GM11168 (cell line): ENCODE results near the gene RPP21.
"Not testable (repeated sequence)": the region's sequence is repeated elsewhere in the genome, so short reads cannot be mapped to it uniquely, and the experiment has no call there.

Source experiments
- in situ Hi-C: fragments of 300-500 bp; cut with MboI; formaldehyde crosslinking; loops from one replicate; pipeline ENCODE4 v1.12.0; 2022; ENCODE audit warnings: low sequenced_read_pairs; ENCODE audit not compliant: unreplicated experiment

Gene RPP21

DNA sequence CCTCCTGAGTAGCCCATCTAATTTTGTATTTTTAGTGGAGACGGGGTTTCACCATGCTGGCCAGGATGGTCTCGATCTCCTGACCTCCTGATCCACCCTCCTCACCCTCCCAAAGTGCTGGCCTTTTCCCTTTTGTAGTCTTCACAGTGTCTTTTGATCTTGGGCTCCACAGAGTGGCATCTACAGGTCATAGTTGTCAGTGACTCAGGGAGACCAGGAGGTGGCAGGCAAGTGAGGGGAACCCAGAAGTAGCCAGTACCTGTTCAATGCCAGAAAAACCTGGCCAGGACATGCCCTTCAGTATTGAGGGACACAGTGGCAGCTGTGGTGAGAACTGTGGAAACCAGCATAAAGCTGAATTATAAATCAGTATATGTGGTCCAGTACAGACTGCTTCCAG is 19.6 kb downstream of the RPP21 start:
- in situ Hi-C loops = loop anchor here (5.0 kb wide), 1 partner anchor 33 kb away; no protein-coding TSS in a partner anchor

DNA sequence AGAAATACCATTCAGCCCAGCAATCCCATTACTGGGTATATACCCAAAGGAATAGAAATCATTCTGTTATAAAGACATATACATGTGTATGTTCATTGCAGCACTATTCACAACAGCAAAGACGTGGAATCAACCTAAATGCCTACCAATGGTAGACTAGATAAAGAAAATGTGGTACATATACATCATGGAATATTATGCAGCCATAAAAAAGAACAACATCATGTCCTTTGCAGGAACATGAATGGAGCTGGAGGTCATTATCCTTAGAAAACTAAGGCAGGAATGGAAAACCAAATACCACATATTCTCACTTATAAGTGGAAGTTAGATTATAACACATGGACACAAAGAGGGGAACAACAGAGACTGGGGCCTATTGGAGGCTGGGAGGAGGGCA is 24.3 kb downstream of the RPP21 start:
- in situ Hi-C loops = not testable (repeated sequence)

- in situ Hi-C loops = no loop called here
These were observed 33.5 kb downstream of the RPP21 start for GRCh38 chr6:30378290-30378937.

GRCh38 chr6:30380464-30380863 is 35.5 kb downstream of the RPP21 start:
- in situ Hi-C loops = no loop called here

GRCh38 chr6:30386166-30386565 is 41.2 kb downstream of the RPP21 start:
- in situ Hi-C loops = no loop called here

GRCh38 chr6:30391240-30391639 is 46.3 kb downstream of the RPP21 start:
- in situ Hi-C loops = no loop called here

DNA sequence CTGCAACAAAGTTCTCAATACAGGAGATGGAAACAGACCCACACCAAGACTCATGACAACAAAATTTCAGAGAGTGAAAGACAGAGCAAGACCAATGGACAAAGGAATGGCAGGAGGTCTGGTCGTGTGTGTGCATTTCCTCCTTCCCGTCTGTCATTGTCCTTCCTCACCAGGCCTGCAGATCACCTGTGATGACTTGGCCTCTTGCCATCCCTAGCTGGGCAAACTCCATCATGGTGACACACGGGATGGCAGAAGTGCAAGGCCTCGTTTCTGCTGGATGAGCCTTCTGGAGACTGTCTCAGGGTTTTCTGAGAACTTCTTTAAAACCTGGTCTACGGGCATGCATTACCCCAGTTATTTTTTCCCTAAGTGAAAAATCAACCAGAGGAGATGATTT is 49.2 kb downstream of the RPP21 start:
- in situ Hi-C loops = no loop called here
